GM21529 (cell line): ENCODE results near the gene SLC8A3.

Source experiments
- ATAC-seq: cut with Tn5 transposase; IDR thresholded peaks from one replicate; pipeline ENCODE4 v1.9.1; 2021; ENCODE audit not compliant: unreplicated experiment

SLC8A3 gene

GRCh38 chr14:70004791-70005190 lies 184.0 kb downstream of the SLC8A3 start:
- ATAC-seq, result no peak

GRCh38 chr14:70002589-70003346 lies 186.0 kb downstream of the SLC8A3 start:
- no peak for ATAC-seq

GRCh38 chr14:70000601-70001000 lies 188.2 kb downstream of the SLC8A3 start:
- ATAC-seq, result no peak

- no peak for ATAC-seq
These were observed 189.5 kb downstream of the SLC8A3 start for GRCh38 chr14:69999261-69999674.

GRCh38 chr14:69997849-69998248 lies 190.9 kb downstream of the SLC8A3 start:
- ATAC-seq, result no peak

- ATAC-seq, result no peak
These were observed 192.5 kb downstream of the SLC8A3 start for GRCh38 chr14:69996216-69996615.
